HG03196 (cell line): Measurements from ENCODE around the gene PALMD.

Source experiments
- ATAC-seq: cut with Tn5 transposase; IDR thresholded peaks from one replicate; pipeline ENCODE4 v1.9.1; 2021; ENCODE audit not compliant: unreplicated experiment

The PALMD gene

GRCh38 chr1:99738858-99739465, 93.0 kb downstream of the PALMD start:
- no peak for ATAC-seq

GRCh38 chr1:99740141-99740540, 94.2 kb downstream of the PALMD start:
- ATAC-seq, result no peak
